ENCODE results near the gene MTERF4.

Gene MTERF4

DNA sequence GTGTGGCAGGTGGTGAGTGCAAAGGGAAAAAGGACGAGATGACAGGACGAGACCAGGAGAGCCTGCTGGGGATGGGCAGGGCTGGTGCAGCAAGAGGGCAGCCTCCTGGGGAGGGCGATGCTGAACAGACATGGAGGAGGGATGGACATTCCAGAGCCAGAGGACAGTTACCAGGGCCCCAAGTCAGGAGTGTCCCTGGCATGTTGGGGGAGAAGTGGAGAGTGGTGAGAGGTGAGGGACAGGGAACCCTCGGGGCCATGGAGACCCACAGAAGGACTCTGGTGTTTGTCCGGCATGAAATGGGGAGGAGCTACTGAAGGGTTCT lies 19.0 kb downstream of the MTERF4 start:
- H3K27me3 ChIP-seq (ENCODE audit: control insufficient read depth, insufficient read depth, low read length): no peaks in the 10 kb centered on the region
- no peak overlapping the region for H3K27ac ChIP-seq (ENCODE audit: low read depth, low read length)
- no peak overlapping the region for H3K4me3 ChIP-seq (ENCODE audit: low read depth, low read length)
- H3K4me1 ChIP-seq (ENCODE audit: control insufficient read depth, insufficient read depth, low read length): no peaks in the 10 kb centered on the region
- H3K9me3 ChIP-seq (ENCODE audit: control insufficient read depth, insufficient read depth, low read depth, low read length): no peaks in the 10 kb centered on the region
- H3K36me3 ChIP-seq (ENCODE audit: control insufficient read depth, insufficient read depth, low read length): peaks cover 16% of the 10 kb centered on the region
- no peak overlapping the region for H3K9ac ChIP-seq (ENCODE audit: low read length)

DNA sequence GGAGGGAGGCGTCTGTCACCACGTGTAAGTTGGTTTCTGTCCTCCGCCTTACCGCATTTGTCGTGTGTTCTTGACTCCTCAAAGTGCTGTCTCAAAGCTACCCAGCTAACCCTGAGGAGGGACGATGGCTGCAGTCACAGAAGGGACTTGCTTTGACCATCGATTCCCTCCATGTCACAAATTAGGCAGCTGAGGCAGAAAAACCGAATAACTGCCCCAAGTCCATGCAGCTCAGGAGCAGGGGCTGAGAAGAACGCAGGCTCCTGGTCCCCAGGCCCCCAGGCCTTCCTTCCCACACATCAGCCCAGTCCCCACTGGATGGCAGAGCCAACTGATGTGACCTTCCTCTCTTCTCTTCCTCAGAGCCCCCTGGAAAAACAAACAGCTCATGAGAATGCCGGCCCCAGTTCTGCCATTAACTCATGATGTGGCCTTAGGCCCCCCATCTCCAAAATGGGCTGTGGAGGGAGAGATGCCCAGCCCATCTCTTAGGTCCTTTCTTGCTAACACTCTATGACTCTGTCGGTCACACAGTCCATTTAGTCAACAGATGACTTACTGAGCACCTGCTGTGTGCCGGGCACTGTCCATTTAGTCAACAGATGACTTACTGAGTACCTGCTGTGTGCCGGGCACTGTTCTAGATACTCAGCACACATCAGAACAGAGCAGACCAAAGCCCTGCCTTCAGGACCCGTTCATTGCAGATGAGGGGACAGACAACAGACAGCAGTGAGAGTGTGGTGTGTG lies 19.6 kb downstream of the MTERF4 start:
- Histone ChIP-seq H3K27me3 (ENCODE audit: control insufficient read depth, insufficient read depth, low read length) (no peaks in the 10 kb centered on the region), H3K36me3 (ENCODE audit: control insufficient read depth, insufficient read depth, low read length) (peaks cover 11% of the 10 kb centered on the region), H3K9me3 (ENCODE audit: control insufficient read depth, insufficient read depth, low read depth, low read length) (no peaks in the 10 kb centered on the region), H3K27ac (ENCODE audit: low read depth, low read length) (no peak overlapping the region), H3K4me3 (ENCODE audit: low read depth, low read length) (no peak overlapping the region), H3K4me1 (ENCODE audit: control insufficient read depth, insufficient read depth, low read length) (no peaks in the 10 kb centered on the region), H3K9ac (ENCODE audit: low read length) (peak overlapping the region; percentile 9)

DNA sequence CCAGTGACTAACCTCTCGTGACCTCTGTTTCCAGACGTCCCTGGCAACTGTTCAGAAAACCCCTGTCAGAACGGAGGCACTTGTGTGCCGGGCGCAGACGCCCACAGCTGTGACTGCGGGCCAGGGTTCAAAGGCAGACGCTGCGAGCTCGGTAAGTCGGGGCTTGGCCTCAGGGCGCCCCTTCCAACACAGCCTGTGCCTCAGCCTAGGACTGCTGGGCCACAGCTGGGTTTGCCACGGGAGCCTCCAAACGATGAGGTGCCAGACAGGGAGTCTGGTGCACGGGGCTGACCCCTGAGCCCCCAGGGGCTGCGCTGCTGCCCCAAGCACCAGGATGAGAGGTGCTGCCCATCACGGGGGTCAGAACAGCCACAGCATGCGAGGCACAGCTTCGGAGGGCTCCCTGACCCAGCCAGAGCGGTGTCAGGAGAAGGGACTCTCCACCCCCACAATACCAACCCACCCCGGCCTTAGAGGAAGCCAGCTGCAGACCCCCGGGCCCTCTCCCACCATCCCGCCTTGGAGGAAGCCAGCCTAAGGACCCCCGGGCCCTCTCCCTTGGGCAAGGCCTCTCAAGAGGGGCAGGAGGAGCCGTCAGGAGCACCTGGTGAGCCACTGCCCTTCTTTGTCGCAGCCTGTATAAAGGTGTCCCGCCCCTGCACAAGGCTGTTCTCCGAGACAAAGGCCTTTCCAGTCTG lies 20.3 kb downstream of the MTERF4 start:
- H3K27me3 ChIP-seq (ENCODE audit: control insufficient read depth, insufficient read depth, low read length): no peaks in the 10 kb centered on the region
- peak overlapping the region; percentile 9 for H3K9ac ChIP-seq (ENCODE audit: low read length)
- no peaks in the 10 kb centered on the region for H3K9me3 ChIP-seq (ENCODE audit: control insufficient read depth, insufficient read depth, low read depth, low read length)
- peaks cover 4% of the 10 kb centered on the region; the same call in 1 of the 2 replicates for H3K36me3 ChIP-seq (ENCODE audit: control insufficient read depth, insufficient read depth, low read length)
- no peak overlapping the region for H3K27ac ChIP-seq (ENCODE audit: low read depth, low read length)
- no peaks in the 10 kb centered on the region for H3K4me1 ChIP-seq (ENCODE audit: control insufficient read depth, insufficient read depth, low read length)
- no peak overlapping the region for H3K4me3 ChIP-seq (ENCODE audit: low read depth, low read length)

DNA sequence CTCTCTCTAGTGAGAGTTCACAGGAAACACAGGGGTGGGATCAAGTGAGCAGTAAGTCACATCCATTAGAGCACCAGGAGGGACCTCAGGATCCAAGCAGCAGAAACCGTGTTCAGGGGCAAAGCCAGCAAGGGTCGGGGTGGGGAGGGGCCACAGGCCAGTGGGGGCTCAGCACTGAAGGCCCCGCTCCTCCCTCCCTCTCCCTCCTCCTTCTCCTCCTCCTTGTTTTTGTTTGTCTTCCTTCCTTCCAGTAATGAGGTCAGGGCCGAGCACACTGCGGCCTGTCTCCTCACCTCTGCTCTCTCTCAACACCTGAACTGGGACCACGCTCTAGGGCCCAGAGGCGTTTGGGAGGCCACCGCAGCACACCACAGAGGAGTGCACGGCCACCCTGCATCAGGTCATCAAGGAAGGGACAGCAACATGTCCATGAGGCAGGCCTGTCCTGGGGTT lies 20.9 kb downstream of the MTERF4 start:
- Histone ChIP-seq H3K9me3 (ENCODE audit: control insufficient read depth, insufficient read depth, low read depth, low read length) (no peaks in the 10 kb centered on the region), H3K9ac (ENCODE audit: low read length) (no peak overlapping the region), H3K27me3 (ENCODE audit: control insufficient read depth, insufficient read depth, low read length) (no peaks in the 10 kb centered on the region), H3K27ac (ENCODE audit: low read depth, low read length) (no peak overlapping the region), H3K36me3 (ENCODE audit: control insufficient read depth, insufficient read depth, low read length) (no peaks in the 10 kb centered on the region), H3K4me1 (ENCODE audit: control insufficient read depth, insufficient read depth, low read length) (no peaks in the 10 kb centered on the region), H3K4me3 (ENCODE audit: low read depth, low read length) (no peak overlapping the region)

DNA sequence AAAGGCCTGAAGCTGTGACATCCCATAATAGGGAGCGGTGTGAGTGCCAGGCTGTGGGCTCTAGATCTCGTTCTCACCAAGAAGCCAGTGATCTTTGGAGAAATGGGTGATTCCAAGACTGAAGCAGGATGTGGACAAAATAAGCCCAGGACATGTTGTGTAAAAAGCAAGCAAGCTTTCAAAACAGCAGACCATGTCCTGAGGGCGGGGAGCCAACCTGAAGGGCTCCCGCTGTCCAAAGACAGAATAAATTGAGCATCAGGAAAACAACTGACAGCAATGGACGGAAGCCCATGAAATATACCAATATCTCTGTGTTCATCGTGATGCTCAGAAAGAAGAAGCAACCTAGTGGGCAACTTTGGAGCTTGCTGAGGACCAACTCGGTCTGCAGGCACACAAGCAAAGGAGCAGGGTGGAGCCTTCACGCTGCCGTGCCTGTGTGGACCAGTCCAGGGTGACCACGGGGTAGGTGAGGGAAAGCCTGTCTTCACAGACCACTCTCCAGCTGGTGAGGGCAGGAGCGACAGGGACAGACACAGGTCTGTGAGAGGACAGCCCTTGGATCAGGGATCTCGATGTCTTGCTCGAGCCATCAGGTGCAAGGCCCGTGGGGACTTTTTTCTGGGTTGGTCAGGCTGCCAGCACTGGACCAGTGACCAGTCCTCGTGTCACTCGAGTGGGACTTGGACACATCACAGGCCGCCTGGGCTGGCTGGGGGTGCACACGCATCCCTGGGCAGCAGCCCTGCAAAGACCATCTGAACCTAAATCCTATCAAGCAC lies 21.5 kb downstream of the MTERF4 start:
- Histone ChIP-seq H3K27ac (ENCODE audit: low read depth, low read length) (no peak overlapping the region), H3K9ac (ENCODE audit: low read length) (no peak overlapping the region), H3K9me3 (ENCODE audit: control insufficient read depth, insufficient read depth, low read depth, low read length) (no peaks in the 10 kb centered on the region), H3K36me3 (ENCODE audit: control insufficient read depth, insufficient read depth, low read length) (no peaks in the 10 kb centered on the region), H3K4me3 (ENCODE audit: low read depth, low read length) (no peak overlapping the region), H3K27me3 (ENCODE audit: control insufficient read depth, insufficient read depth, low read length) (no peaks in the 10 kb centered on the region), H3K4me1 (ENCODE audit: control insufficient read depth, insufficient read depth, low read length) (no peaks in the 10 kb centered on the region)

DNA sequence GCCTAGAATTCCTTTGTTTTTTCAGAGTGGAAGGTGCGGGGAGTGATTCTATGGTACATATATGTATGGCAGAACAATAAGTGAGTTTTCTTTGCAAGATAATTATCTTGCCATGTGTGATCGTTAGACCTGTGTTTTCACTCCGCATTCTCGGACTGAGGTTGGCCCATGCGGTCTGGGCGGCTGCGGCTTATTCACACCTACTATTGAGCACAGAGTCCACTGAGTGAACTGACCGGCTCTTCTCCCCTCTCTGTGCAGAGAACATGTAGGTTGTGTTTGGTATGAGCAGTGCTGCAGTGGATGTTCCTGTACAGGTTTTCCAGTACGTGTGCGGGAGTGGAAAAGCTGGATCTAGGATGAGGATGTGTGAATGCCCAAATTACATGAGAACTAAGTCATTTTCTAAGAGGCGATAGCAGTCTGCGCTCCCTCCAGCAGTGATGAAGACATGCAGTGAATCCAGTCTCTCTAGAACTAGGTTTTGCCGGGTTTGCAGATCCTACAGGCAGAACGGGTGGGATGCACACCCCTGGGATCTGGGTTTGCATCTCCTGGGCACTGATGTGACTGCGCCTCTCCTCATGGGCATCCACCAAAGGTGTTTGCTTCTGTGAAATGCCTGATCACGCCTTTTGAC lies 27.1 kb downstream of the MTERF4 start:
- no peaks in the 10 kb centered on the region for H3K36me3 ChIP-seq (ENCODE audit: control insufficient read depth, insufficient read depth, low read length)
- H3K27me3 ChIP-seq (ENCODE audit: control insufficient read depth, insufficient read depth, low read length): no peaks in the 10 kb centered on the region
- H3K4me3 ChIP-seq (ENCODE audit: low read depth, low read length): no peak overlapping the region
- no peaks in the 10 kb centered on the region for H3K4me1 ChIP-seq (ENCODE audit: control insufficient read depth, insufficient read depth, low read length)
- no peaks in the 10 kb centered on the region for H3K9me3 ChIP-seq (ENCODE audit: control insufficient read depth, insufficient read depth, low read depth, low read length)
- H3K27ac ChIP-seq (ENCODE audit: low read depth, low read length): no peak overlapping the region
- no peak overlapping the region for H3K9ac ChIP-seq (ENCODE audit: low read length)

DNA sequence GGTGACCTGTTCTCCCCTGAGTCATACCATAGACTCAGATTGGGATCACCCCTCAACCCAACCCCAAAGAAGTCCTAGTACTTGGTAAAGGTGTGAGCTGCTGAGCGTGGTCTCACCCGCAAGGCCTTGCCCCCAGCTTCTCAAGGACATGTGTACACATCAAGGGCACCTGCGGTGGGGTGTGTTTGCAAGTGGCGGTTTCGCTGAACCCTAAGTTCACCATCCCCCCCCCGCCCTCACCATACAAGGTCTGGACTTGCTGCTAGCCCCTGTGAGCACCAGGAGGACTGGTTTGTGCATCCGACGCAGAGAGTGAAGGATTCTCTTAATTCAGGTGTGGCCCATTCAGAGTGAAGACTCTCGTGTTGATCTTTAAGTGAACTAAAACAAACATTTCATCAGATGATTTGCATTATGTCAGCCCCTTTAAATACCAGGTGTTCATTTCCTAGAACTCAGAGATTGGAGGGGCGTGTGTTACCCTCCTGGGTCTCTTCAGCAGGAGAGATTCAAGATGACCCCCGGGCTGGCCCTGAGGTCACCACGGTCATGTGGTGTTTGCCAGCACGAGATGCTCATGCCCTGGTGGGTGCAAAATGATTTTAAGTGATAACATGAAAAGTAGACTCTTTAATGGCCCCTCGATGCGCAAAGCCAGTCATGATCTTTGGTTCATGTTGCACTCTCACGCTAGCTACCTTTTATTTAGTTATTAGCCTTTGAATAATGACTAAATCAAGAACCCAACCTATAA lies 27.8 kb downstream of the MTERF4 start:
- H3K36me3 ChIP-seq (ENCODE audit: control insufficient read depth, insufficient read depth, low read length): no peaks in the 10 kb centered on the region
- H3K4me3 ChIP-seq (ENCODE audit: low read depth, low read length): no peak overlapping the region
- H3K4me1 ChIP-seq (ENCODE audit: control insufficient read depth, insufficient read depth, low read length): no peaks in the 10 kb centered on the region
- no peaks in the 10 kb centered on the region for H3K9me3 ChIP-seq (ENCODE audit: control insufficient read depth, insufficient read depth, low read depth, low read length)
- H3K27me3 ChIP-seq (ENCODE audit: control insufficient read depth, insufficient read depth, low read length): no peaks in the 10 kb centered on the region
- no peak overlapping the region for H3K27ac ChIP-seq (ENCODE audit: low read depth, low read length)
- no peak overlapping the region for H3K9ac ChIP-seq (ENCODE audit: low read length)

DNA sequence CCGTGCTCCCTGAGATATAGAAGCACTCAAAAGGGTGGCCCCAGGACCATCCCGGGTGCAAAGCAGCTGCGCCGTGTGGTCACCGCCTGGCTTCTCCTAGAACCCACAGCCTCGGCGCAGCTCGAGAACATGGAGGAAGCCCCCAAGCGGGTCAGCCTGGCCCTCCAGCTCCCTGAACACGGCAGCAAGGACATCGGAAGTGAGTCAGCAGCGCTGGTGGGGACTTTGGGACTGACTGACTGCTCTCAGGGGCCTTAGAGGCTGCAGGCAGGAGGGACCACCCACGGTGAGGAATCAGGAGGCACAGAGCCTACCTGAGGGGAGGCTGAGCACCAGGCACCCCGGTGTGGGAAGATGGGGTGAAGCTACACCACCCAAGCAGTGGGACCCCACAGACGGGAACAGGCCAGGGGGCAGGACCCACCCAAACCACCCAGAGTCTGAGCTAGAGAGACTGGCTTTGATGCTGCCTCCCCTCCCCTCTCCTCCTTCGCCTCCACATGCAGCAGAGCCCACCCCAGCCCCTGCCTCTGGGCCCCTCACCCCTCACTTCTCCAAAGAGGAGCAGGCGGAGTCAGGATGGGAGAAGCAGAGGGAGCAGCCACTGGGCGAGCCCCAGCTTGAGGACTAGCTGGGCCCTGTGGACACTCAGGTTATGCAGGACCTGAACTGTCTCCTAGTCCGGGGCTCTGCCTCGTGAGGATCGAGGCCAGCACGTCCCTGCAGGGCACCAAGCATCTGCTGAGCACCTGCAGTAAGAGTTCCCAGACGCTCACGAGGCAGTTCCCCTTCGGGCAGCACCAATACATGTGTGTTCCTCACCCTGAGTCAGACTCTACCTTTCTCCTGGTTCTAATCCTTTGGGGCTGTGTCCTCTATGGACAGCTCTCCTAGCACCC lies 28.7 kb downstream of the MTERF4 start:
- no peak overlapping the region for H3K9ac ChIP-seq (ENCODE audit: low read length)
- no peaks in the 10 kb centered on the region for H3K9me3 ChIP-seq (ENCODE audit: control insufficient read depth, insufficient read depth, low read depth, low read length)
- H3K36me3 ChIP-seq (ENCODE audit: control insufficient read depth, insufficient read depth, low read length): no peaks in the 10 kb centered on the region
- no peaks in the 10 kb centered on the region for H3K4me1 ChIP-seq (ENCODE audit: control insufficient read depth, insufficient read depth, low read length)
- no peak overlapping the region for H3K27ac ChIP-seq (ENCODE audit: low read depth, low read length)
- H3K4me3 ChIP-seq (ENCODE audit: low read depth, low read length): no peak overlapping the region
- H3K27me3 ChIP-seq (ENCODE audit: control insufficient read depth, insufficient read depth, low read length): no peaks in the 10 kb centered on the region

DNA sequence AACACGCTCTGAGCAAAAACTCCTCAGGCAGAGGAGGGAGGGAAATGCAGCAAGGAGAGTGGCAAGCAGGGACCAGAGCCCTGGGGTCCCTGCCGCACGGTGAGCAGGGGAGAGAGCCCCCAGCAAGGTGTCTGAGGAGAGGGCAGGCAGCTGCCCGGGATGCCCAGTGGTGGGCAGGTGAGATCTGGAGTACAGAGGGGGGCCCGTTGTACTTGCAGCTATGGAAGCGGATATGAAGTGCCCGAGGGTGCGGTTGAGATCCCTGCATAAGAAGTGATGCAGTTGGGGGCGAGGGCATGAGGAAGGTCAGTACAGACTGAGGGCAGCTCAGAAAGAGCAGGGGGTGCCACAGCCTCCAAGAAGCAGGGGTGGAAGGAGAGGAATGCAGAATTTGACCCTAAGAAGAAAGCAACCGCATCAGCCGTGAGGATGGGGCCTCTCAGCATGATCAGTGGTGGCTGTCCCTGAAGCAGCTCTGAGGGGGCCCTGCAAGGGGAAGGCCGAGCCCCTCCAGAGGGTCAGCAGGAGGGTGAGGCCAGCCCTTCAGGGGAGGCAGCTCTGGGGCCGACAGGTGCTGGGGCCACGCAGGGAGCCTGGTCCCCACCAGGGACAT lies 29.4 kb downstream of the MTERF4 start:
- H3K4me1 ChIP-seq (ENCODE audit: control insufficient read depth, insufficient read depth, low read length): no peaks in the 10 kb centered on the region
- no peak overlapping the region for H3K4me3 ChIP-seq (ENCODE audit: low read depth, low read length)
- H3K27me3 ChIP-seq (ENCODE audit: control insufficient read depth, insufficient read depth, low read length): no peaks in the 10 kb centered on the region
- H3K27ac ChIP-seq (ENCODE audit: low read depth, low read length): no peak overlapping the region
- H3K9me3 ChIP-seq (ENCODE audit: control insufficient read depth, insufficient read depth, low read depth, low read length): no peaks in the 10 kb centered on the region
- H3K36me3 ChIP-seq (ENCODE audit: control insufficient read depth, insufficient read depth, low read length): no peaks in the 10 kb centered on the region
- H3K9ac ChIP-seq (ENCODE audit: low read length): no peak overlapping the region

All from HUES6 (cell line).